ELR (cell line): ENCODE measurements around the gene ANXA8.
A peak's percentile ranks its signal among the peaks of the same experiment; 100 is the strongest.
"Not testable (repeated sequence)": the region's sequence is repeated elsewhere in the genome, so short reads cannot be mapped to it uniquely, and the experiment has no call there.

Source experiments
- DNase-seq: peaks from one replicate; pipeline ENCODE4 v3.0.0-alpha.2; 2015; ENCODE audit warnings: low read depth

The ANXA8 gene

GRCh38 chr10:47483923-47484322 lies at the start of gene ANXA8:
ANXA8 (minus strand) TSS chr10:47484115; CDS start chr10:47483933, 182 bp downstream.
- not testable (repeated sequence) for DNase-seq

GRCh38 chr10:47523475-47523874 lies 39.6 kb upstream of the ANXA8 start, which contains the start of gene AGAP9:
AGAP9 (minus strand) TSS chr10:47523638; CDS start chr10:47523526, 112 bp downstream.
- DNase-seq = not testable (repeated sequence)

GRCh38 chr10:47502313-47502712 lies 18.4 kb upstream of the ANXA8 start:
- DNase-seq = not testable (repeated sequence)

- not testable (repeated sequence) for DNase-seq
These were observed 10.3 kb upstream of the ANXA8 start for GRCh38 chr10:47494226-47494625.

- not testable (repeated sequence) for DNase-seq
These were observed 7.7 kb upstream of the ANXA8 start, which contains the start of gene FAM25G for GRCh38 chr10:47491600-47491999. FAM25G (minus strand) TSS chr10:47491700; CDS start chr10:47491674, 26 bp downstream.

- not testable (repeated sequence) for DNase-seq
These were observed 5.7 kb upstream of the ANXA8 start for GRCh38 chr10:47489630-47490029.

- DNase-seq = peak; percentile 82
These were observed 2.0 kb upstream of the ANXA8 start for GRCh38 chr10:47485943-47486342.

GRCh38 chr10:47484786-47485185 lies 871 bp upstream of the ANXA8 start:
- DNase-seq = not testable (repeated sequence)

GRCh38 chr10:47482367-47482766 lies 1.5 kb downstream of the ANXA8 start:
- DNase-seq = not testable (repeated sequence)

- not testable (repeated sequence) for DNase-seq
These were observed 2.1 kb downstream of the ANXA8 start for GRCh38 chr10:47481768-47482181.

- peak; percentile 74 for DNase-seq
These were observed 2.6 kb downstream of the ANXA8 start for GRCh38 chr10:47481182-47481766.

- DNase-seq = not testable (repeated sequence)
These were observed 3.8 kb downstream of the ANXA8 start for GRCh38 chr10:47480133-47480532.

GRCh38 chr10:47478114-47478513 lies 5.8 kb downstream of the ANXA8 start:
- not testable (repeated sequence) for DNase-seq

- not testable (repeated sequence) for DNase-seq
These were observed 6.8 kb downstream of the ANXA8 start for GRCh38 chr10:47477078-47477477.

- DNase-seq = not testable (repeated sequence)
These were observed 8.8 kb downstream of the ANXA8 start for GRCh38 chr10:47475101-47475500.

- DNase-seq = not testable (repeated sequence)
These were observed 10.4 kb downstream of the ANXA8 start for GRCh38 chr10:47473516-47473915.

GRCh38 chr10:47472647-47473046 lies 11.3 kb downstream of the ANXA8 start:
- not testable (repeated sequence) for DNase-seq

- DNase-seq = not testable (repeated sequence)
These were observed 11.8 kb downstream of the ANXA8 start for GRCh38 chr10:47472072-47472471.

GRCh38 chr10:47468731-47469528 lies 15.0 kb downstream of the ANXA8 start:
- not testable (repeated sequence) for DNase-seq

- not testable (repeated sequence) for DNase-seq
These were observed 16.0 kb downstream of the ANXA8 start for GRCh38 chr10:47467957-47468356.

GRCh38 chr10:47467458-47467857 lies 16.5 kb downstream of the ANXA8 start:
- not testable (repeated sequence) for DNase-seq

GRCh38 chr10:47465216-47465917 lies 18.5 kb downstream of the ANXA8 start:
- DNase-seq = not testable (repeated sequence)
